HepG2 (cell line): Measurements from ENCODE around the gene SLC43A1. TPM values are rescaled to one million over a fixed set of nuclear protein-coding genes. Genes with fewer than 3 reads are reported as not detected.

Experiments used
- CHCHD3 ChIP-seq: sonication (generic); formaldehyde crosslinking; IDR thresholded peaks from 2 replicates; pipeline ENCODE4 v1.8.0; 2022; ENCODE audit warnings: mild to moderate bottlenecking, missing genetic modification reagents, moderate library complexity
- IRX3 ChIP-seq: sonication (generic); formaldehyde crosslinking; IDR thresholded peaks from 2 replicates; pipeline ENCODE4 v1.8.1; 2023; ENCODE audit warnings: mild to moderate bottlenecking, low read depth, missing genetic modification reagents, borderline replicate concordance
- NFIC ChIP-seq: IDR thresholded peaks from 2 replicates; pipeline ENCODE4 v1.6.1; 2012; ENCODE audit warnings: mild to moderate bottlenecking, low read length, inconsistent platforms
- NR3C1 ChIP-seq: sonication (generic); formaldehyde crosslinking; IDR thresholded peaks from 2 replicates; pipeline ENCODE4 v1.4.0; 2020; ENCODE audit warnings: missing genetic modification reagents
- NRL ChIP-seq: sonication (generic); formaldehyde crosslinking; IDR thresholded peaks from 2 replicates; pipeline ENCODE4 v1.5.0; 2020; ENCODE audit warnings: missing genetic modification reagents, mild to moderate bottlenecking, moderate library complexity, borderline replicate concordance
- PBX2 ChIP-seq: IDR thresholded peaks from 2 replicates; pipeline ENCODE4 v1.6.1; 2016; ENCODE audit warnings: control low read depth
- POLR2G ChIP-seq: fragments of 200-400 bp; formaldehyde crosslinking; IDR thresholded peaks from 2 replicates; pipeline ENCODE4 v1.6.1; 2018; ENCODE audit warnings: mild to moderate bottlenecking, low read depth, low read length, moderate library complexity
- RERE ChIP-seq: IDR thresholded peaks from 2 replicates; pipeline ENCODE4 v1.6.1; 2016; ENCODE audit warnings: low read depth, missing genetic modification reagents, missing compliant biosample characterization
- SP2 ChIP-seq: sonication (generic); formaldehyde crosslinking; IDR thresholded peaks from 2 replicates; pipeline ENCODE4 v1.5.1; 2020; ENCODE audit warnings: mild to moderate bottlenecking, missing genetic modification reagents
- SP4 ChIP-seq: sonication (generic); formaldehyde crosslinking; IDR thresholded peaks from 2 replicates; pipeline ENCODE4 v1.8.1; 2023; ENCODE audit warnings: mild to moderate bottlenecking, missing genetic modification reagents
- ZBTB37 ChIP-seq: sonication (generic); formaldehyde crosslinking; IDR thresholded peaks from 2 replicates; pipeline ENCODE4 v1.4.0; 2020; ENCODE audit warnings: mild to moderate bottlenecking, missing genetic modification reagents
- ZNF605 ChIP-seq: sonication (generic); formaldehyde crosslinking; IDR thresholded peaks from 2 replicates; pipeline ENCODE4 v1.8.0; 2022; ENCODE audit warnings: mild to moderate bottlenecking, missing genetic modification reagents
- ZNF891 ChIP-seq: sonication (generic); formaldehyde crosslinking; IDR thresholded peaks from 2 replicates; pipeline ENCODE4 v1.5.0; 2020; ENCODE audit warnings: mild to moderate bottlenecking, missing genetic modification reagents
- polyA plus RNA-seq, 8 experiments: library from polyadenylated mRNA; depleted of rRNA in 3 of 8; stranded (reverse) in 7 of 8; unstranded in 1 of 8; fragments of >200 nt; fragmentation: Illumina TruSeq in 4 of 8; extraction: Trizol in 4 of 8; gene quantifications; 2 replicates each; pipeline versions ENCODE4 v1.2.1 to v1.2.3, GENCODE V29; 2011 to 2016; ENCODE audit warnings: low read depth in 4 of 8, missing spikeins in 1 of 8, mixed read lengths in 1 of 8; ENCODE audit not compliant: insufficient read depth in 1 of 8
- total RNA-seq, 5 experiments: library from RNA; depleted of rRNA; stranded (reverse); fragments of >200 nt; fragmentation: Illumina TruSeq; extraction: Trizol; gene quantifications; 2 replicates each; pipeline ENCODE4 v1.2.3, GENCODE V29; 2016; ENCODE audit warnings: low read depth in 1 of 5
- TF ChIP-seq, protein P1 (sequence below): sonication (generic); formaldehyde crosslinking; IDR thresholded peaks from 2 replicates; pipeline ENCODE4 v1.4.0; 2020; ENCODE audit warnings: missing genetic modification reagents, mild to moderate bottlenecking, borderline replicate concordance
- TF ChIP-seq, protein P2 (sequence below): sonication (generic); formaldehyde crosslinking; IDR thresholded peaks from 2 replicates; pipeline ENCODE4 v1.5.0; 2020; ENCODE audit warnings: mild to moderate bottlenecking, missing genetic modification reagents

The SLC43A1 gene
- total and polyA plus RNA-seq, 2 of the 13 experiments (the other 11 are each of a cell fraction or from before 2014, with no cell fraction given), result 72.3 to 87.6 TPM

- TF ChIP-seq ZBTB37 (CRISPR knock-in tag) (no peak), ZNF891 (no peak), SP2 (CRISPR knock-in tag) (peak; percentile 25; the same call in 1 of the 2 replicates), SP4 (CRISPR knock-in tag) (peak; percentile 65; the same call in 1 of the 2 replicates), CHCHD3 (CRISPR knock-in tag) (no peak), NR3C1 (CRISPR knock-in tag) (no peak), NFIC (no peak), PBX2 (no peak), IRX3 (CRISPR knock-in tag) (0 out of 2 replicates have a peak, but pooled peaks have one; percentile 23), POLR2G (peak; percentile 55; the same call in 1 of the 2 replicates), NRL (CRISPR knock-in tag) (no peak), ZNF605 (CRISPR knock-in tag) (no peak), RERE (CRISPR knock-in tag) (no peak)
- TF ChIP-seq, protein P1, sequence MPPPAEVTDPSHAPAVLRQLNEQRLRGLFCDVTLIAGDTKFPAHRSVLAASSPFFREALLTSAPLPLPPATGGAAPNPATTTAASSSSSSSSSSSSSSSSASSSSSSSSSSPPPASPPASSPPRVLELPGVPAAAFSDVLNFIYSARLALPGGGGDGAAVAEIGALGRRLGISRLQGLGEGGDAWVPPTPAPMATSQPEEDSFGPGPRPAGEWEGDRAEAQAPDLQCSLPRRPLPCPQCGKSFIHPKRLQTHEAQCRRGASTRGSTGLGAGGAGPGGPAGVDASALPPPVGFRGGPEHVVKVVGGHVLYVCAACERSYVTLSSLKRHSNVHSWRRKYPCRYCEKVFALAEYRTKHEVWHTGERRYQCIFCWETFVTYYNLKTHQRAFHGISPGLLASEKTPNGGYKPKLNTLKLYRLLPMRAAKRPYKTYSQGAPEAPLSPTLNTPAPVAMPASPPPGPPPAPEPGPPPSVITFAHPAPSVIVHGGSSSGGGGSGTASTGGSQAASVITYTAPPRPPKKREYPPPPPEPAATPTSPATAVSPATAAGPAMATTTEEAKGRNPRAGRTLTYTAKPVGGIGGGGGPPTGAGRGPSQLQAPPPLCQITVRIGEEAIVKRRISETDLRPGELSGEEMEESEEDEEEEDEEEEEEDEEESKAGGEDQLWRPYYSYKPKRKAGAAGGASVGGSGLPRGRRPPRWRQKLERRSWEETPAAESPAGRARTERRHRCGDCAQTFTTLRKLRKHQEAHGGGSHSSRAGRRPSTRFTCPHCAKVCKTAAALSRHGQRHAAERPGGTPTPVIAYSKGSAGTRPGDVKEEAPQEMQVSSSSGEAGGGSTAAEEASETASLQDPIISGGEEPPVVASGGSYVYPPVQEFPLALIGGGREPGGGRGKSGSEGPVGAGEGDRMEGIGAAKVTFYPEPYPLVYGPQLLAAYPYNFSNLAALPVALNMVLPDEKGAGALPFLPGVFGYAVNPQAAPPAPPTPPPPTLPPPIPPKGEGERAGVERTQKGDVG, result no peak
- TF ChIP-seq, protein P2, sequence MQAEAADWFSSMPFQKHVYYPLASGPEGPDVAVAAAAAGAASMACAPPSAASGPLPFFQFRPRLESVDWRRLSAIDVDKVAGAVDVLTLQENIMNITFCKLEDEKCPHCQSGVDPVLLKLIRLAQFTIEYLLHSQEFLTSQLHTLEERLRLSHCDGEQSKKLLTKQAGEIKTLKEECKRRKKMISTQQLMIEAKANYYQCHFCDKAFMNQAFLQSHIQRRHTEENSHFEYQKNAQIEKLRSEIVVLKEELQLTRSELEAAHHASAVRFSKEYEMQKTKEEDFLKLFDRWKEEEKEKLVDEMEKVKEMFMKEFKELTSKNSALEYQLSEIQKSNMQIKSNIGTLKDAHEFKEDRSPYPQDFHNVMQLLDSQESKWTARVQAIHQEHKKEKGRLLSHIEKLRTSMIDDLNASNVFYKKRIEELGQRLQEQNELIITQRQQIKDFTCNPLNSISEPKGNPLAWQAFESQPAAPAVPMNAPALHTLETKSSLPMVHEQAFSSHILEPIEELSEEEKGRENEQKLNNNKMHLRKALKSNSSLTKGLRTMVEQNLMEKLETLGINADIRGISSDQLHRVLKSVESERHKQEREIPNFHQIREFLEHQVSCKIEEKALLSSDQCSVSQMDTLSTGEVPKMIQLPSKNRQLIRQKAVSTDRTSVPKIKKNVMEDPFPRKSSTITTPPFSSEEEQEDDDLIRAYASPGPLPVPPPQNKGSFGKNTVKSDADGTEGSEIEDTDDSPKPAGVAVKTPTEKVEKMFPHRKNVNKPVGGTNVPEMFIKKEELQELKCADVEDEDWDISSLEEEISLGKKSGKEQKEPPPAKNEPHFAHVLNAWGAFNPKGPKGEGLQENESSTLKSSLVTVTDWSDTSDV, result no peak
Measured at GRCh38 chr11:57499413-57499982, 16.0 kb downstream of the SLC43A1 start (continued).
